Activated CD4-positive, alpha-beta T cell treated with anti-CD3 and anti-CD28 coated beads for 1 hour (primary cell): ENCODE data around the gene THTPA.
"Not testable (repeated sequence)": the region's sequence is repeated elsewhere in the genome, so short reads cannot be mapped to it uniquely, and the experiment has no call there.

Experiments
- DNase-seq: peaks from one replicate; pipeline ENCODE4 v3.0.0-alpha.2; 2020

THTPA gene

DNA sequence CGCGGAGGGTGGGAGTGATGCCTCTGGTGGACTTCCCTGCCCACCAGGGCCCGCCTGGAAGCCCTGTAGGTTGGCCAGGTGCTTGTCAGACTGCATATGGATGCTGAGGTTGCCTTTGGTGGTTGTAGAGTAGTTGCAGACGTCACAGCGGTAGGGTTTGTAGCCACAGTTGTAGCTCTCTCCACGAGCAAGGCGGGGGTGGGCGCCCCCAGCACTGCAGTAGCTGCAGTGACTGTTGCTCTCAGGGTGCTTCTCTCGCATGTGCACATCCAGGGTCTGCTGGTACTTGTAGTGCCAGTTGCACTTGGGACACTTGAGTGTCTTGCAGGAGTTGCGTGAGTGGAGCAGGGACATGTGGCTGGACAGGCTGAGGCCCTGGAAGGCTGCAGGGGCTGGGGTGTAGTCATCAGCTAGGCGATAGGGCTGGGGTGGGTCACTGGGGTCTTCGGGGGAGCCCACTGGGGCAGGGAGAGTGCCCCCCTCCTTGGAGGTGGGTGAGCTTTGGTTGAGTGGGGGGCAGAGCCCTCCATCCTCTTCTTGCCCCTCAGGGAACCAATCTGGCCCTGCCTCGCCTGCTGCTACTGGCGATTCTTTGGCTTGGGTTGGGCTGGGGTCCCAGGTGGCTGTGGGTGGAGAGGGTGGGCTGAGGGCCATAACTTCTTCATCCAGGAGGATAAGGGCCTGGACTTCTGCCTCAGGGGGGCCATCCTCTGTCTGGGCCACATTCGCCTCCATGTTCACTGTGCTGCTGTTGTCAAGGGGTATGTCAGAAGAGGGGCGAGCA is 22.2 kb upstream of the THTPA start:
- no peak for DNase-seq

DNA sequence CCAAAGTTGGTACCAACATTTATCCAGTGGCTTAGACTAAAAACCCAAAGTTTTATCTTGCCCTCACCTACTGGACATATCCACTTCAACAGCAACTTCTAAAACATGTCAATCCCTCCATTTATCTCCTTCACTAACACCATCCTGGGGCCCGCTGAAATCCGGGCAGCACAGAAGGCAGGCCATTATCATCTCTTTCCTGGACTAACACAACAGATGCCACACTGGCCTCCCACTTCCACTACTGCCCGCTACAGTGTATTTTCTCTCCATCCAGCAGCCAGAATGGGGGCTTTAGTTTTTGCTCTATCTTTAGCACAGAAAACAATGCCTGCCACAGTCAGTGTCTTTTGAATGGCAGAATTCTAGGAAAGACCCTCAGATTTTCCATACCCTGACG is 20.1 kb upstream of the THTPA start:
- no peak for DNase-seq

DNA sequence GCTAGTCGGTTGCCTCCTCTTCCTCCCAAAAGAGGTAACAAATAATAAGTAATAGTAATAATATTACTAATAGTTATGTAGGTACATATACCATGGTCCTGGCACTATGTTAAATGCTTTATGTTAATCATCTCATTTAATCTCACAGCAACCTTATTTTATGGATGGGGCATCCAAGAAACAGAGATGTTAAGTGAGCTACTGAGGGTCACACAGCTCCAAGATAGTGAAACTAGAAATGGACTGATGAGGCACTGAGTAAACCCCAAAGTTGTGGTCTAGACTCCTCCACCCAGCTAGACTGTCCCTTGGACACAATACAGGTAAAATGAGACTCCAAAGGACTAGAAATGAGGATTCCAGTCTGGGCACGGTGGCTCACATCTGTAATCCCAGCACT is 19.6 kb upstream of the THTPA start:
- DNase-seq, result no peak

DNA sequence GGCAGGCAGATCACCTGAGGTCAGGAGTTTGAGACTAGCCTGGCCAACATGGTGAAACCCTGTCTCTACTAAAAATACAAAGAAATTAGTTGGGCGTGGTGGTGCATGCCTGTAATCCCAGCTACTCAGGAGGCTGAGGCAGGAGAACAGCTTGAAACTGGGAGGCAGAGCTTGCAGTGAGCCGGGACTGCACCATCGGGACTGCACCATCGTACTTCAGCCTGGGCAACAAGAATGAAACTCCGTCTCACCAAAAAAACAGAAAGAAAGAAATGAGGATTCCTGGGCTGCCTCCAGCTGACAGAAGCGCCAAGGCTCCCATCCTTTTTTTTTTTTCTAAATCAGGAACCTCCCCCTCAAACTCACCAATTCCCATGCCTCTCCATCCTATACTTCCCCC is 19.2 kb upstream of the THTPA start:
- DNase-seq, result not testable (repeated sequence)

DNA sequence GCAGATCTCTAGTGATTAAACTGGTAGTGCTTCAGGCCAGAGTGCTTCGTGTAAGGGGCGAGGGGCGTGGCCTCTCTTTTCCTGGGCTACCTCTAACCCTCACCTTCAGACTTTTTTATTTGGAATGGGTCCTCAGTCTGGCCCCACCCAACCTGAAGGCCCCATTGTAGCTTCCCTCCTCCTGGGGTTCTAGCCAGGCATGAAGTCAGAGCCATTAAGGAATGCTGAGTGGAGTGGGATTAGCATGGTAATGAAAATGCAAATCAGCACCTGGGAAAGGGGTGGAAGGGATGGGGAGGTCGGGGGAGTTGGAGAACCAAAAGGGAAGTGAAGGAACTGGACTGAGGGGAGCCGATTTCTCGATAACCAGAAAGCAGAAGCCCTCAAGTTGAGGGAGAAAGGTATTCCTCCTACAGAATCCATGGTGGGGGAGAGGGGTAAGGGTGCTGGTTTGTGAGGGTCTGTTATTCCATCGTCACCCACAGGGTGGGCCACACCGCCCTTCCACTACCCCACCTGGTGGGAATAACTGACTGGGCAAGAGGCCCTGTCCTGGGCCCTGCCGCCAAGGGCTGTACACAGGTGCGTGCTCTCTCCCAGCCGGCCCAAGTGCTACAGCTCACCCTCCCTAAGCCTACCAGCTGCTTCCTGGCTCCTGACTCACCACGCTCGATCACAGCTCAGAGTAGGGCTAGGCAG is 18.6 kb upstream of the THTPA start:
- DNase-seq, result no peak

DNA sequence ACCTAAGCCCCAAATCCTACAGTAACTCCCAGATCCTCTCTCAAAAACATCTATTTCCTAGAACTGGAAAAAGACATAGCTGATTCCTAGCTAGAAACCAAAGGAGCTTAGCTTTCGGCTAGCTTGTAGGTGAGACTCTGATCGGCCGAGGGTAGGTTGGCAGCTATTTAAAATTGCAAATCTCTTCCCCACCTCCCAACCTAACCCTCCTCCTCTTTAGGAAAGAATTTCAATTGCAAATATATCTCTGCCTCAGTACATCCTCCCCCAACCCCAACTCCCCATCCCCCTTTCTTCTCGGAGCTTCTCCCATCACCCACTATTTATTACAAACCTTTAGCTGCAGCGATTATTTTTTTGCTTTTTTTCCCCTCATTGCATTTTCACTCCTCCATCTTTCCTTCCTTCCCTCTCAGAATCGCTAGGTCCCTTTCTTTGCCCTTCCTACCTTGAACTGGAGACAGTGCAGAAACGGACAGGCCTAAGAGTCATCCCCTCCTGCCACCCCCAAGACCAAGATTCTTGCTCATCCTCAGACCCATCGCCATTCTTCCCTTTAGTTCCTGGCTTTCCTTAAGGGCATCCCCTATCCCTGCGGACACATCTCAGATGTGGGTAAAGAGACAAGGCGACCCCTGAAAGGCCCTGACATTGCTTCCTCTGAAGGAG is 17.9 kb upstream of the THTPA start:
- no peak for DNase-seq

DNA sequence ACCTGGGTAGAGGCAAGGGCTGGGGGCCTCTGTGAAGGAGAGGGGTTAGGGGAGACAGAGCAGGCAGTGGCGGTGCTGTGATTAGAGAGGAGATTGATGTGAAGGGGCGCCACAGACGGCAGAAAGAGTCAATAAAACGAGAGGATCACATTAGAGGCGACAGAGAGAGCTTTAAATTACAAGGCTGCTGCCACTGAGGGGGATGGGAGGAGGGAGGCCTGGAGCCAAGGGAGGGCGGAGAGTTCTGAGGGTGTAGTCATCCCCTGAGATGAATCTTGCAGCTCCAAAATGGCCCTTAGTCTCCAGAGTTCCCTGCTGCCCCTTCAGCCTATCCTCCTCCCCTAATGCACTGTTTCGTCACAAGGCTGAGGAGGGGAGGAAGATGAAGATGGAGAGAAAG is 17.3 kb upstream of the THTPA start:
- DNase-seq, result no peak

DNA sequence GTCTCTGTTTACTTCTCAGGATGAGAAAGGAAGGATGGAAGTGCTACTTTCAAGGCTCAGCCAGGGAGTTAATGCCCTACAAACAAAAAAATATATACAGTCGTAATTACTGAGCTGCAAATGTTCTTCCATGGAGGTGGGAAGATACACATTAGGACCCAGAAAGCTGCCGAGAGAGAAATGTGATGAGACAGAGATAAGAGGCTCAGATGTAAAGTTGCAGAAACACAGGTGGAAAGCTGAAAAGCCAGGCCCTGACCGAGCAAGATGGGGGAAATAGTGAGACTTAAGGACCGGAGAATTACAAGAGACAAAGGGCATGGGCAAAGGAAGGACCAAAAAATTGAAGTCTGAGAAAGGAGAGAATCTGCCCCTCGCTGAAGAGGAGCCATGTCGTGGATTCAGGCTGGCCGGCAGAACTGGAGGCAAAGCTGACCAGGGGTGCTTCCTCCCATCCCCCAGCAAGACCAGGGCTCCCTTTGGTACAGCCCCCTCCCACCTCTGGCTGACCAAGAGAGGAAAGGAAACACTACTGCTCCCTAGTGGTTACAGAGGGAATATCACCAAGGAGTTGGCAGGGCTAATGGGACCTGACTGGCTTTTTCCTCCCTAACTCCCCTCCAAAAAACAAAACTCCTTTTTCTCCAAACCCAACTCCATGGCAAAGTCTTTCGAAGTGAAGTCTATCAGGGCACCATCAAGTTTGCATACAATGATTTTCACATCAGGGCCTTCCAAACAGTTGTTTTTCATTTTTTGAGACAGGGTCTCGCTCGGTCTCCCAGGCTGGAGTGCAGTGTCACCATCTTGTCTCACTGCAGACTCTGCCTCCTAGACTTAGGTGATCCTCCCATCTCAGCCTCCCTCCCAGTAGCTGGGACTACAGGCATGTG is 16.6 kb upstream of the THTPA start:
- DNase-seq, result no peak

DNA sequence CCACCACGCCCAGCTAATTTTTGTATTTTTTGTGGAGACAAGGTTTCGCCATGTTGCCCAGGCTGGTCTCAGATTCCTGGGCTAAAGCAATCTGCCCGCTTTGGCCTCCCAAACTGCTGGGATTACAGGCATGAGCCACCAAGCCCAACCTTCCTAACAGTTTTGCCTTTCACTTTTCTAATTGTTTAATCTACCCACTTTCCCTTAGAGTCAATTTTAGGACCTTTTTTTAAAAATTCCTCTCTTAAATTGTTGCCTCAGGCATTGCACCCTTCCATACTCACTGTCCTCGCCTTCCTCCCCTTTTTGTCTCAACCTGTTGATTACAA is 16.0 kb upstream of the THTPA start:
- DNase-seq, result no peak

DNA sequence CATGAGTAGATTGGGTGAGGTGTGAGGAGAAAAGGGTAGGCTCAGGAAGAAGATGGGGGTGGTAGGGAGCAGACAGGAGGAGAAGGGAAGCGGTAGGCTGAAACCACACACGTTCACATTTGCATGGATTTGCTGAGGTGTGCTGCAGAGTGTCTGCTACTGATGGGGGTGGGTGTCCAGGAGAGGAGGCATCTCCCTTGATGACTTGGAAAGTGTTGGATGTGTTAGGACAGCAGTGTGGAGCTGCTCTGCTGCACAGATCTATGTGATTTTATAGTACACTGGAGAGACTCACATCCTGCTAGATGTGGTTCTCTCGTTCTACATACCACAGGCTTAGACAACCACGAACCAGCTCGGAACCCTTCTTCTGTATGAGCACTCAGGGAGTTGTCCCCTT is 13.8 kb upstream of the THTPA start:
- no peak for DNase-seq

DNA sequence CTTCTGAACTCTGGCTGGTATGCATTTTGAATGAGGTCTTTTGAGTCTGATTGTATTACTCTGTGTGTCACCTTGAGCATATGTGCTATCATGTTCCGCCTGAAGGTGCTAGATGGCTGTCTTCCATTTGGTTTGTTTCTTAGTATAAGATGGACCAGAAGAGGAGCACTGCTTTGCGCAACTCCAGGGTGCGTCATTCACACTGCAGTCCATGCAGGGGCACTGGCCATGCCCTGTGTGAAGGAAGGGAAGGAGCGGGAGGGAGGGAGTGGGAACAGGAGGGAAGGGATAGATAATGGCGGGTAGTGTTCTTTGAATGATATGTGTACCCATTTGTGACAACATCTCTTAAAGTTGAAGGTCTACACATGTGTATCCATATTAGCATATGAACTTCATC is 12.7 kb upstream of the THTPA start:
- DNase-seq, result no peak

DNA sequence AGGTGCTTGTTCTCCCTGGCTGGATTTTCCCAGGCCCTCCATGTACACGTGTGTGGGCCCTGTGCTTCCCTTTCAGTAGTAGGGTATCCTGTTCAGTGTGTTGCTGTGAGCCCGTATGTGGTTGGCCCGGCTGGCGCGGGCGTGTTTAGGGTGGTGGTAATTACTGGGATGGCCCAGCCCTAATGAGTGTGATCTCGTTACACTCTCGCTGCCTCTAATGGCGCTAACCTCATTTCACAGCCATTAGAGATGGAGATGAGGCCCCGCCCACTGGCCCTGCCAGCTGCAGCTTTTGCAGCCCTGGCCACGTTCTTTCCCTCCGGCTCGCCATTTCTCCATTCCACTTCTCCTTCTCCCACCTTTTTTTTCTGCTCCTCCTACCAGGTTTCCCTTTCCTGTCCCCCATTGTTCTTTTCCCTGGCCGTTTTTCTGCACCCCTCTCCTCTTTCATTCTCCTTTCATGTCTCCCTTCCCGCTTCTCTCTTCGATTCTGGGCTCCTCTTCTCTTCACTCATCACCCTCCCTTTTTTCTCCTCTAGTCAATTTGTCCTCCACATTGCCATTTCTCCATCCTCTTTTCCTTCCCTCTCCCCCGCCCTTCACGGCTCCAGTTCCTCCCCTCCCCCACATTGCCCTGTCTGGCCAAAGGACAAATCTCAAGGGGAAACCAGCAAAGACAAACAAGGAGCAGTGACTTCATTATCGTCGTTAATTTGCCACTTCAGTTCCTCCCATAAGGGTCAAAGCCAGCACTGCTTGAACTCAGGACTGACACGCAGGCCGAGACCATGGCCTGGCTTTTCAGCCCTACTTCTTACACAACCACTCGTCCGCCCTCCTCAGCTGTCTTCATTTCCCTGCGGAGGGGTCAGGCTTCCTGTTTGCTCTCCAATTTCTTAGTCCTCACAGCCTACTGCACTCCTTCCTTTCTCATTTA is 11.3 kb upstream of the THTPA start:
- no peak for DNase-seq

DNA sequence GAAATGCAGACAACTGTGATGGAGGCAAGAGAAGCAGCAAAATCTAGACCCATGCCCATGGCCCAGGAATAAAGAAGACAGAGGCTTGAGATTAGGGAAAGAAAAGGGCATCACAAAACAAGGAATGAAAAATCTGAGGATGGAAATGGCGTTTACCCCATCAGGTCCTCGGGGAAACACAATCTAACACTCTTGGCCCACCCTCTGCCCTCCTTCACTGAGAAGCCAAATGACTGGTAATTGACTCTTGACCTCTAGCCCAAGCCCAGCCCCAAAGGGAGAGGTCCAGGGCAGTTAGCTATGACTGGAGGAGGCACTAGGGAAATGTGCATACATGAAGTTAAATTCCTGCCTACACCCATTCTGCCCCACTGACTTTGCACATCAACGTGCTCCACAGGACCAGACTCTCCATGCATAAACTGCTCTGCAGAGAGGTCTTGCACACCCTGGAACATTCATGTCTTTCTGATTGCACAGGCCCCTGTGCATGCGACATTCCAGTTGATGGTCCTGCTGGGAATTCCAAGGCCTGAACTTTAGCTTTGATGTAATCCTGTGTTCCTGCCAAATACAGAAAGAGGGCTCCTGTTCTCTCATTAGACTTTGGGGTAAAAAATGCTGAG is 10.2 kb upstream of the THTPA start:
- DNase-seq, result no peak

DNA sequence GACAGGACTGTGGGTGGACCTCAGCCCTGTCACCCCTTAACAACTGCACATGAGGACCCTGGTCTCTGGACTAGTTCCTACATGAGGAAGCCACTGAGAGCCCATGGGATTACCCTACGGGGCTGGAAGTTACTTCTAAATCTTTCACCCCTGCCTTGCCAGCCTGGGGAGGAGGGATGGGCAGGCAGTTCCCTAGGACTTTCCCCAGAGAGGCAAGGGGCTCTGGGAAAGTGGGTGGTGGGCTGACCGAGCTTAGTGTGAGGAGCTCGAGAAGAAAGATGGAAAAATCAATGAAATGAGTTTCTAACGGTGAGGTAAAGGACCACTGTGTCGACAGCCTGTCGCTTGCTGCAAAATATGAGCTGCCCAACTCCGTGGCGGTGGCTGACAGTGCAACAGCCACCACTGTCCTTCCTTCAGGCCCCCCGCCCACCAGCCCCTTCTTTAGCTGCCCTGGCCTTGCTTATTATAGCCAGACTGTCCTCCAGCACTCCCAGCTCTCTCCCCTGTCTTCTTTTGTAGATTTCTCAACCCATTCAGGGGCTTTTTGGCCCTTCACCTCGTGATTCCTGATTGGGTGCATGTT is 9.5 kb upstream of the THTPA start:
- no peak for DNase-seq

DNA sequence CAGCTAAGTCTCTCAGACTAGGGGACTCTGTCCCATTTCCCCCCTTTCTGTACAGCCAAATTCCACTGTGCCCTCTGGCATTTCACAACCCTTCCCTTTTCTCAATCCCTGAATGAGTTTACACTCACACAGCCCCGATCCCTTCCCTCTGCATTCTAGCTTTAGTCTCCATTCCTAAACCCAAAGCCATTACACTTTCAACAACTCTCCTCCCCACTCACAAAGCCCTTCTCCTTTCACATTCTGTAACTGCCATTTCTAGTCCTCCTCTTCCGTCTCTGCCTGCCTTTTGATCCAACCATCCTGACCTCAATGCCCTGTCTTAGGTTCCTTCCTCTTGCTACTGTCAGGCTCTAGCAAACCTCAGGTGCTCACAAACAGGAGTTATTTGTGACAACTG is 8.1 kb upstream of the THTPA start:
- DNase-seq, result no peak

DNA sequence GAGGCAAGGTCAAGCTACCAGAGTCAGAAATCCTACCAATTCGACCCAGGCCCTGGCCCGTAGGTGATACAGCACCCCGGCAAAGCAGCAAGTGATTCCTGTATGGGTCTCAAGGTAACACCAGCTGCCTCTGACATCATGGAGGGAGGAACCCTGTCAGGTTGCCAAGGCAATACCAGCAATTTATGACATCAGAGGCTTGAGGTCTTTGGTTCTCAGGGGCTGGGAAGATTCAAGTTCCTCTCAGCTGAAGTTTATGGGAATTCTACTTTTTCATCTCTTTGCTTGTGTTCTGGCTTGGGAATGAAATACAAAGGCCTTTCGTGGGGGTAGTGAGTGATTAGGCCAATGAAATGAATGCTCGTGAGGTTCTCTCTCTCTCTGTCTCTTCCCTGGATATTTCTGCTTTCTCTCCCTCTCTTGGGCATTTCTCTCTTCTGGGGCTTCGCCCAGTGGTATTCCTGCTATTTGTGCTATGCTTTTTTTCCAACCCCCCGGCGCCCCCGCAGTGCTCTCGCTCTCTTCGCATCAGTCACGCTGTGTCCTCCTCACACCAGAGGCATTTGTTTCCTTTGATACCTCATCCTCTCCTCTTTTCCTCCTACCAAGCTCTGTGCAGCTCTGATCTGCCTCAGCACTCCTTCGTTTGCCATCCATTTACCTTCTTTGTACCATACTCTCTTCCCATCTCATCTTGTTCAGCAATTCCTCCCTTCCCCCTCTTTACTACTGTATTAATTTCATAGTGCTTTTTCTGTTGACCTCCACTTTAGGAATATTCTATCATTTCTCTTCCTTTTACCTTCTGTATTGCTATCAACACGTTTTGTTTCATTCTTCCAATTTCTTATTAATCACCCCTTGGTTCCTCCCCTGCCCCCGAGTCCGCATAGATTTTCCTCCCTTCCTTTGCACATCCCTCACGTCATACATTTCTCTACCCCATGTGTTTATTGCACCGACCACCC is 7.4 kb upstream of the THTPA start:
- DNase-seq, result no peak

DNA sequence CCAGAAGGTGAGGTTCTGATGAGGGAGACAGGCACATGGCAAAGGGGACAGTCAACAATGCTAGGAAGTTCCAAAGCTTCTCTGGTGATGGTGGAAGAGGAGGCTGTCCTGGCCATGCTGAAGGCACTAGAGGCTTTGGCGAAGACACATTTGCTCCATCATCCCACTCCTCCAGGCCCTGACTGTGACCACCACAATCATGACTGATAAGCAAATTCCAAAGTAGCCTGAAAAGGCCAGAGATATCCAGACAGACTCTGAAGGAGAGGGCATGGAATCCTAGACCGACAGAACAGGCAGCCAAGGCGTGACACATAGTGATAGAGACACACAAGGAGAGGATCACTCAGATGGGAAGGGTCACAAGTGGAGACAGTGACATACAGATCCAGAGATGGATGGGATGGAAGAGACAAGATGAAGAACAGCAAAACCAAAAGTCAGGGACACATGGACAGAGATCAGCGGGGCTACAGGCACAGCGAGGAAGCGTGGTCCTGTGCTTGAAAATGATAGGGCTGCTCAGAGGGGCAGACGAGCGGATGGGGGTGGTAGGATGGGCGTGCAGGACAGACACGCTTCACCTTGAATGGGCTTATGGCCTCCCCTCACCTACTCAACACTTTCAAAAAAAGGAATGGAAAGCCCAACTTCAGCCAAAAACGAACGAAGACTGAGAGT is 5.8 kb upstream of the THTPA start:
- DNase-seq, result no peak

DNA sequence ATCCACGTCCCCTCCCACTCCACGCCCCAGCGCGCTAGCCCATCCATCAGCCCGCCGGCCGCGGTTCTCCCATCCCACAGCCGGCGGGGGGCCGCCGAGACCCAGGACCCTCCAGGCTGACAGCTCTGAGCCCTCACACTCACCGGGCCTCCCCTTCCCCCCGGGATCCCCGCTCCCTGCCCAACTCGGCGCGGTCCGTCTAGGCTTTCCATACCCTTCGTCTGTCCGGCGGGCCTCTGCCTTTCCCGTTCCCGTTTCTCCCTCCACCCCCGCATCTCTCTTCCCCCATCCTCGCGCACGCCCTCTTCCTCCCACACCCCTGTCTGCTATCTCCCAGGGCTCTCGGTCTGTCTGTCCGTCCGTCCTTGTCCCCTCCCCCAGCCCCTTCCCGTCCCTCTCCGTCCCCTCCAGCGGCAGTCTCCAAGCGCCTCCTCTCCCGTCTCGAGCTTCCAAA is 5.2 kb upstream of the THTPA start:
- DNase-seq, result no peak
